ENCODE results near the gene ELOB.

ELOB gene

GRCh38 chr16:2752035-2752849 lies 24.8 kb downstream of the ELOB start, which contains the start of gene SRRM2:
SRRM2 (plus strand) TSS chr16:2752638; CDS start chr16:2756365, 3,727 bp downstream.
- peak; percentile 92 for DNase-seq (ENCODE audit: insufficient read length, low spot score)
- no peak for TF ChIP-seq CTCF (IDR thresholded peaks at IDR 0.05; ENCODE audit: insufficient read depth, missing control alignments)
- no peak for FAIRE-seq

- peak; percentile 81 for DNase-seq (ENCODE audit: insufficient read length, low spot score)
- no peak for FAIRE-seq
- TF ChIP-seq CTCF (IDR thresholded peaks at IDR 0.05; ENCODE audit: insufficient read depth, missing control alignments): no peak
Measured at GRCh38 chr16:2751577-2752034, 25.5 kb downstream of the ELOB start.

GRCh38 chr16:2749936-2750335 lies 27.1 kb downstream of the ELOB start:
- TF ChIP-seq CTCF (IDR thresholded peaks at IDR 0.05; ENCODE audit: insufficient read depth, missing control alignments): no peak
- FAIRE-seq (no peak), DNase-seq (ENCODE audit: insufficient read length, low spot score) (no peak)

GRCh38 chr16:2749476-2749875 lies 27.6 kb downstream of the ELOB start:
- DNase-seq (ENCODE audit: insufficient read length, low spot score) (no peak), FAIRE-seq (no peak)
- no peak for TF ChIP-seq CTCF (IDR thresholded peaks at IDR 0.05; ENCODE audit: insufficient read depth, missing control alignments)

GRCh38 chr16:2748757-2749455 lies 28.2 kb downstream of the ELOB start:
- DNase-seq (ENCODE audit: insufficient read length, low spot score) (no peak), FAIRE-seq (no peak)
- TF ChIP-seq CTCF (IDR thresholded peaks at IDR 0.05; ENCODE audit: insufficient read depth, missing control alignments): no peak

GRCh38 chr16:2745961-2746360 lies 31.1 kb downstream of the ELOB start:
- TF ChIP-seq CTCF (IDR thresholded peaks at IDR 0.05; ENCODE audit: insufficient read depth, missing control alignments): no peak
- DNase-seq (ENCODE audit: insufficient read length, low spot score) (no peak), FAIRE-seq (no peak)
